HG02798 (cell line): ENCODE data around the gene ESCO1.

Source experiments
- ATAC-seq: cut with Tn5 transposase; IDR thresholded peaks from one replicate; pipeline ENCODE4 v1.9.1; 2021; ENCODE audit warnings: mild to moderate bottlenecking; ENCODE audit not compliant: unreplicated experiment, poor library complexity

The ESCO1 gene

GRCh38 chr18:21489919-21490495, 110.5 kb downstream of the ESCO1 start:
- no peak for ATAC-seq

GRCh38 chr18:21489119-21489750, 111.3 kb downstream of the ESCO1 start:
- no peak for ATAC-seq

GRCh38 chr18:21486905-21487437, 113.5 kb downstream of the ESCO1 start:
- no peak for ATAC-seq

- ATAC-seq = no peak
Measured at GRCh38 chr18:21484851-21485636, 115.5 kb downstream of the ESCO1 start.

GRCh38 chr18:21483051-21483450, 117.5 kb downstream of the ESCO1 start:
- ATAC-seq = no peak

- ATAC-seq = no peak
Measured at GRCh38 chr18:21481739-21482138, 118.8 kb downstream of the ESCO1 start.

GRCh38 chr18:21479721-21480120, 120.8 kb downstream of the ESCO1 start:
- no peak for ATAC-seq
